Measurements from ENCODE around the gene ZNF420.

GRCh38 chr19:37160153-37160552 lies 81.9 kb downstream of the ZNF420 start:
- TF ChIP-seq RFX5 (IDR thresholded peaks at IDR 0.05; ENCODE audit: borderline replicate concordance, low read depth, low read length) (no peak), CTCF (IDR thresholded peaks at IDR 0.05; ENCODE audit: control extremely low read depth in 1 of 3, insufficient read depth in 1 of 3, low read depth in 1 of 3, low read length in 3 of 3) (no peak), ATF3 (IDR thresholded peaks at IDR 0.05; ENCODE audit: insufficient read depth, low read depth, low read length) (no peak), CREB1 (IDR thresholded peaks at IDR 0.05) (no peak), TBP (IDR thresholded peaks at IDR 0.05; ENCODE audit: low read depth, low read length) (no peak), FOSL1 (IDR thresholded peaks at IDR 0.05; ENCODE audit: insufficient read depth, low read depth, low read length) (no peak), JUN (IDR thresholded peaks at IDR 0.05; ENCODE audit: low read depth, low read length) (no peak), TAF1 (IDR thresholded peaks at IDR 0.05; ENCODE audit: low read depth, low read length) (no peak), RAD21 (IDR thresholded peaks at IDR 0.05 in 1 of 2, conservative IDR thresholded peaks at IDR 0.05 in 1 of 2; ENCODE audit: low read depth in 2 of 2, low read length in 2 of 2) (no peak)

Data from H1 (cell line).